GM18502 (cell line): ENCODE measurements around the gene IGHMBP2.

Experiments used
- ATAC-seq: cut with Tn5 transposase; IDR thresholded peaks from one replicate; pipeline ENCODE4 v1.9.1; 2021; ENCODE audit warnings: mild to moderate bottlenecking; ENCODE audit not compliant: unreplicated experiment, poor library complexity

Gene IGHMBP2

GRCh38 chr11:68889948-68890446, 13.7 kb upstream of the IGHMBP2 start:
- no peak for ATAC-seq

GRCh38 chr11:68890490-68891231, 13.0 kb upstream of the IGHMBP2 start:
- no peak for ATAC-seq

- no peak for ATAC-seq
Observed at GRCh38 chr11:68891351-68891948, 12.2 kb upstream of the IGHMBP2 start.

DNA sequence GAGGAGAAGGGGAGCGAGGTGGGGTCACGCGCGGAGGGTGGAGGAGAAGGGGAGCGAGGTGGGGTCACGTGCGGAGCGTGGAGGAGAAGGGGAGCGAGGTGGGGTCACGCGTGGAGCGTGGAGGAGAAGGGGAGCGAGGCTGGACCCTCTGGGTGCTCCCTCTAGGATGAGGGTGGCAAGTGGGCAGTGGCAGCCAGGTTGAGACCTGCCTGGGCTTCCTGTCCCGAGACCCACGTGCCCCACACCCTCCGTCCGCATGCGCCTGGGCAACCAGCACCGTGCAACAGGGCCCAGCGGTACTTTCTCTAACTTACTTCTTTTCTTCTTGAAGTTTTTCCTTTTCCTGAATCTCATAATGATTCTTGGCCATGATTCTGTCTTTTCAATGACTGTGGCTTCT, 11.1 kb upstream of the IGHMBP2 start:
- ATAC-seq: no peak

- ATAC-seq: no peak
Observed at GRCh38 chr11:68893282-68893681, 10.4 kb upstream of the IGHMBP2 start.

DNA sequence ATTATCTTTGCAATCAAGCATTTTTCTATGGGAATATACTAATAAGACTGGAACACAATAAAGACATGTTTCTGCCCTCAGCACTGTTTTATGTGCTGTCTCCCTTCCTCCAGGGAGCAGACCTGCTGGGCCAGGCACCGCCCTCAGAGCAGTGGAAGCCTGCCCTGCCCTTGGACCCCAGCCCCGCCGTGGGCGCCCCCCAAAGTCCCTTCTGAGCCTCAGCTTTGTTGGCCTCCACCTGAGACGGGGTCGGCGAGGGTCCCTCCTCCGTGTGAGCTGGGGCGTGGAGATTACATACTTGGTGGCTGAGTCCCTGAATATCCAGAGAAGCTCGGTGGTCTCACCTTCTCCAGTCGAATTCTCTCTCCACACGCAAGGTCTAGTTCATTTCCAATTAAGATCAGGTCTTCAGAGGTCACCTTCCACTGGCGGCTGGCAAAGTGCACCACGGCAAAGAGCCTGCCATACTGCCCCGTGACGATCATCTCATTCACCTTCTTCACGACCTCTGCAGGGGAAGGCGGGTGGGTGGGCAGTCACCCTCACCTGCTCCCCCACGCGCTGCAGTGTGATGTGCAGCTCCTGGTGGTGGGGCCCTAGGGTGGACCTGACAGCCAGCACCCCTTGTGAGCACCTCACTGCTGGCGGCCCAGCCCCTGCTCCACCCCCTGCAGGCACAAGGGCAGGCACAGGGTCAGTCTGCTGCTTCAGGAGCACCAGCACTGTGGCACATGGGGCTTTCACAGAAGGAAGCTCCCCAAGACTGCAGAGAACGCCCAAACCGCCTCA, 7.3 kb upstream of the IGHMBP2 start:
- ATAC-seq: no peak

DNA sequence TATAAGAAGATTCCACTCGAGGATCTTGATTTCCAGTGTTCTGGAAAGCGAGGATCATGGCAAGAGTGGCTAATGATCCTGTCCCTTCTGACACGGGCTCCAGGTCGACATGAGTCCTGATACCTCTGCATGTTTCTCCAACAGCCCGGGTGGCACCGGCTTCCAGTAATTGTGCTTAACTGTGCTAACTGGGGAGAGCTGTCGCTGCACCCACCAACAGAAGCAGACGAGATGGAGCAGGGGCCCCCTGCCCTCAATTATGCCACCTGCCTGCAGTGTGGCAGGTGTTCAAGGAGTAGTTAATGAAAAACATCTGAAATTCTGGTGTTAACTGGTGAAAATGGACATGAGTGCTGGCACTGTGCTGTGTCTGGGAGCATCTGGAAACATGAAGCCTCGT, 6.2 kb upstream of the IGHMBP2 start:
- no peak for ATAC-seq

- no peak for ATAC-seq
Observed at GRCh38 chr11:68900835-68901381, 2.8 kb upstream of the IGHMBP2 start.

DNA sequence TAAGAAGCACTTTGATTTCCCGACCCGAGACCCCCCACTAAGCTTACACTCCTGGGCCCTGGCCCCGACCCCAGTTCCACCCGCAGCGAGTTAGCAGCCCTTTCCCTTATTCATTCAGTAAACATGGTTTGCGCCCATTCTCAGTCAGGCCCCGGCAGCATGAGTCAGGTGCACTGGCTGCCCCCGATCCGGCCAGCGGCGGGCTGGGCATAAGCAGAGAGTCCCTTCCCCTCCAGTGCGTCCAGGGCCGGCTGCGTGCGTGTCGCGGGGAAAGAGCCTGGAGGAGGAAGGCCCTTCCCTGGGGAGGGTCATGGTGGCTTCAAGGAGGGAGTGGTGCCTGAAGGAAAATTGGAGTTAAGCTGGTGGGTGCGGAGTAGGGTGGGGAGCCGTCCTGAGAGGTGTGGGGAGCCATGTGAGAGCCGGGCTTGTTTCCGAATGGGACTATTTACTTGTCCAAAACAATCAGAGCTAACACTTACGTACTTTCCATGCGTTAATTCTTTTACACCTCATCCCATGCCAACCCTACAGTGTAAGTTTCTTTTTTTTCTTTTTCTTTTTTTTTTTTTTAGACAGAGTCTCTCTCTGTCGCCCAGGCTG, 657 bp downstream of the IGHMBP2 start:
- peak; percentile 29 for ATAC-seq

DNA sequence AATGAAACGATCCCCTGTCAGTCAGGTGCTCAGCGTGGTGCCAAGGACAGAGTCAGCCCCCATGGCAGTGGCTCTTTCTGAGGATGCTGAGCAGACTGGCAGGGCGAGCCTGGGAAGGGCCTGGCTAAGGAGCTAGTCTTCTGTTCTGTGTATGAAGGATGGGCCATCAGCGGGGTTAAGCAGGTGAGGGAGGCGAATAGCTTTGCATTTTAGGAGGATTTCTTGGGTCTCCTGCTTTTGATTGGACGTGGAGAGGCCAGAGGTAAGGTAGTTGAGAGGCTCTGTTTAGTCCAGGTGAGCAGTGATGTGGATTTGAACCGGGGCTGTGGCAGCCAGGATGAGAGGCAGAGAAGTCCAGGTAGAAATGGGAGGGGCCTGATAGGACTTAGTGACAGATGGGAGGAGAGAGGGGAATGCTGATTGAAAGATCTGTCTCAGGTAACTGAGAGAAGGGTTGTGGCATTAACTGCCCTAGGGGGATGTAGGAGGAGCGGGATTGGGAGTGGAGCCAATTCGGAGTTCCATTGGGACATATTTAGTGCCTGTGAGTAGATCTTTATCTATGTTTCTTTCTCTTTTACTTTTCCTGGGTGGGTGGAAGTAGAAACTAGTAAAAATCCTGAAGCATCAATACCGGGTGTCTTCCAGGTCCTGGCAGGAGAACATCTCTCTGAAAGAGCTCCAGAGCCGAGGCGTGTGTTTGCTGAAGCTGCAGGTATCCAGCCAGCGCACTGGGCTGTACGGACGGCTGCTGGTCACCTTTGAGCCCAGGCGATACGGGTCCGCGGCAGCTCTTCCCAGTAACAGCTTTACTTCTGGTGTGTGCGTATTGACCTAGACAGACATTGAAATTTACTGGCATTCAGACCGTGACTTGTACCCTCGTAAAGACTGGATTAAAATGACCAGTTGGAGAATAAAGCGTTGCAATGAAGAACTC, 2.0 kb downstream of the IGHMBP2 start:
- ATAC-seq: no peak

- no peak for ATAC-seq
Observed at GRCh38 chr11:68908273-68908672, 4.6 kb downstream of the IGHMBP2 start.

- ATAC-seq: no peak
Observed at GRCh38 chr11:68910965-68911364, 7.3 kb downstream of the IGHMBP2 start.

GRCh38 chr11:68911731-68912130, 8.0 kb downstream of the IGHMBP2 start:
- ATAC-seq: no peak

DNA sequence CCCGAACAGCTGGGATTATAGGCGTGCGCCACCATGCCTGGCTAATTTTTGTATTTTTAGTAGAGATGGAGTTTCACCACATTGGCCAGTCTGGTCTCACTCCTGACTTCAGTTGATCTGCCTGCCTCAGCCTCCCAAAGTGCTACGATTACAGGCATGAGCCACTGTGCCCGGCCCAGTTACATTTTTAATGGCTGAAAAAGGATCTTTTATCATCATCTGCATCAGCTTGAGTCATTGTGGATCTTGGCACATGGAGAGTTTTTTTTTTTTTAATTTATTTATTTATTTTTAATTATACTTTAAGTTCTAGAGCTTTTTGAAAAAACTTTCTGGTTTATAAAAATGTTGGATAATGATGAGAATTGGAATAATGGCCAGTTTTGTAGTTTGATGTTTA, 8.6 kb downstream of the IGHMBP2 start:
- ATAC-seq: no peak

DNA sequence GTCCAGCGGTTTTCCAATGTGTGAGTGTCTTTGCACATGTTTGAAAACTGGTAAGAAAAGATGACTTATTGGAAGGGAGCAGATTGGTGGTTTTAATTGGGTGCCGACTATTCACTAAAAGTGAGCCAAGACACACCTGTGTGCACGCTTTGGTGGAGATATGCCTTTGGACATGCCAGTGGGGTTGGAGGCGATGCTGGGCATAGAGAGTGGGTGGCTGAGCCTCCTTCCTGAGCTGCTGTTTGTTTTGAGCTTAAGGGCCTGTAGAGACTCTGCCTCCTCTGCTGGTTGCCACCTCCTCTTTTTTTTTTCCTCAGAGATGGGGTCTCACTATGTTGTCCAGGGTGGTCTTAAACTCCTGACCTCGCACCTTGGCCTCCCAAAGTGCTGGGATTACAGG, 9.5 kb downstream of the IGHMBP2 start:
- ATAC-seq: no peak

GRCh38 chr11:68914761-68915160, 11.1 kb downstream of the IGHMBP2 start:
- no peak for ATAC-seq

GRCh38 chr11:68916439-68916838, 12.7 kb downstream of the IGHMBP2 start:
- no peak for ATAC-seq

DNA sequence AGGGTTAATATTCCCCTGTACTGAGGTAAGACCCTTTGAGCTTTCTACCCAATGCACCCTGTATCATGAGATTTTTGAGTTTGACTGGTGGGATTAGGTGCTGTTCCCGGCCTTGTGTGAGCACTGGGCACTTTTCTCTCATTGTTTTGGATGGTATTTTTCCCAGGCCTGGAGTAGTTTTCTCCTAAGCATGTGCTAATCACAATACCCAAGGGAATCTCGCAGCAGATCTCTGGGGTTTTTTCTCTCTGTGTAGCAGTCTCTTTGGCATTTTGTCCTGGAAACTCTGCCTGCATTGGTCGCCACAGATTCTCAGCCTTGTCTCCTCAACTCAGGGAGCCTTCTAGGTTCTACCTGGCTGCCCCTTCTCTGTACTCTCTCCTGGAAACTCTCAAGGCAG, 19.9 kb downstream of the IGHMBP2 start:
- ATAC-seq: no peak

DNA sequence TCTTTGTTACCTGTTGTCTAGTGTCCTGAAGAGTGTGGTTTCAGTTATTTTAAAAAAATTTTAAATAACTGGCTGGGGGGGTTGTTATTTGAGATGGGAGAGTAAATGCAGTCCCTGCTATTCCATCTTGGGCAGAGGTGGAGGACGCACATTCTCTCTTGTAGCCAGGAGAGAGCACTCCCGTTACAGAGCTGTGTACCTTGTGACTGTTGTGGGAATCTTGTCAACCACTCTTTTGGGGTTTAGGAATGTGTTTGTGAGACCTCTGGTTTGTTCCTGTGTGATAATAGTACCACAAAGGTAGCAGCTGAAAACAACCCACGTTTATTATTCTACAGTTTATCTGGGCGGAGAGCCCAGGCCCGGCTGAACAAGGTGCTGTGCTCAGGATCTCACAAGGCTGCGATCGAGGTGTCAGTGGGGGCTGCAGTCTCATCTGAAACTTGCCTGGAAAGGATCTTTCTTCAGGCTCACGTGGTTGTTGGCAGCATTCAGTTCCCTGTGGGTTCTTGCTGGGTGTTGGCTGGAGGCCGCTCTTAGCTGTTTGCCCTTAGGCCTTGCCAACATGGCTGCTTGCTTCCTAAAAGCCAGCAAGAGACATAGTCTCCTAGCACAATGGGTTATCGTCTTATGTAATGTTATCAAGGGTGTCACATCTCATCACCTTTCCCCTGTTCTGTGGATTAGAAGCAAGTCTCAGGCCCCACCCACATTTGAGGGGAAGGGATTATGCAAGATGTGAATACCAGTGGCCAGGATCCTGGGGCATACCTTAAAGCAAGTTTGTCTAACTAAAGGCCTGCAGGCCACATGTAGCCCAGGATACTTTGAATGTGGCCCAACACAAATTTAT, 20.6 kb downstream of the IGHMBP2 start:
- ATAC-seq: no peak
